ENCODE data around the gene SRGAP1.
"Not testable (repeated sequence)": the region's sequence is repeated elsewhere in the genome, so short reads cannot be mapped to it uniquely, and the experiment has no call there.

The SRGAP1 gene

DNA sequence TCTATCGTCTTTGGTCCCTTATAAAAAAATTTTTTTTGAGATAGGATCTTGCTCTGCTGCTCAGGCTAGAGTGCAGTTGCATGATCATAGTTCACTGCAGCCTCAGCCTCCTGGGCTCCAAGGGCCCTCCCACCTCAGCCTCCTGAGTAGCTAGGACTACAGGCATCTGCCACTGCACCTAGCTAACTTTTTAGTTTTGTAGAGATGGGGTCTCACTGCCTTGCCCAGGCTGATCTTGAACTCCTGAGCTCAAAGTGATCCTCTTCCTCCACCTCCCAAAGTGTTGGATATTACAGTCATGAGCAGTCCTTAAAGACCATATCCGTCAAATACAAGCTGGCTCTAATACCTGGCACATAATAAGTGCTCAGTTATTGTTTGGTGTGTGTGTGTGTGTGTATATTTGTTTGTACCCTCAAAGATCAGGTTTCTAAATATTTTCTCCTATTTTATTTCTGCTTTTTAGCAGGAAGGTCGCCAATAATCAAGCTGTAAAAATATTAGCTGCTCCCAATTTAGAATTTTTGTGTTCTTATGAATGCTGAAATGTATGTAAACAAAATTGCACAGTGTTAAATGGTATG lies 30.5 kb downstream of the SRGAP1 start:
- H3K4me3 ChIP-seq (ENCODE audit: control insufficient read depth, low read depth, low read length), result no peak overlapping the region
- DNase-seq (ENCODE audit: low read depth), result no peak
- TF ChIP-seq, protein P1, sequence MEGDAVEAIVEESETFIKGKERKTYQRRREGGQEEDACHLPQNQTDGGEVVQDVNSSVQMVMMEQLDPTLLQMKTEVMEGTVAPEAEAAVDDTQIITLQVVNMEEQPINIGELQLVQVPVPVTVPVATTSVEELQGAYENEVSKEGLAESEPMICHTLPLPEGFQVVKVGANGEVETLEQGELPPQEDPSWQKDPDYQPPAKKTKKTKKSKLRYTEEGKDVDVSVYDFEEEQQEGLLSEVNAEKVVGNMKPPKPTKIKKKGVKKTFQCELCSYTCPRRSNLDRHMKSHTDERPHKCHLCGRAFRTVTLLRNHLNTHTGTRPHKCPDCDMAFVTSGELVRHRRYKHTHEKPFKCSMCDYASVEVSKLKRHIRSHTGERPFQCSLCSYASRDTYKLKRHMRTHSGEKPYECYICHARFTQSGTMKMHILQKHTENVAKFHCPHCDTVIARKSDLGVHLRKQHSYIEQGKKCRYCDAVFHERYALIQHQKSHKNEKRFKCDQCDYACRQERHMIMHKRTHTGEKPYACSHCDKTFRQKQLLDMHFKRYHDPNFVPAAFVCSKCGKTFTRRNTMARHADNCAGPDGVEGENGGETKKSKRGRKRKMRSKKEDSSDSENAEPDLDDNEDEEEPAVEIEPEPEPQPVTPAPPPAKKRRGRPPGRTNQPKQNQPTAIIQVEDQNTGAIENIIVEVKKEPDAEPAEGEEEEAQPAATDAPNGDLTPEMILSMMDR (IDR thresholded peaks at IDR 0.05; ENCODE audit: control insufficient read depth, insufficient read depth, low read depth, low read length, missing control alignments), result no peak

DNA sequence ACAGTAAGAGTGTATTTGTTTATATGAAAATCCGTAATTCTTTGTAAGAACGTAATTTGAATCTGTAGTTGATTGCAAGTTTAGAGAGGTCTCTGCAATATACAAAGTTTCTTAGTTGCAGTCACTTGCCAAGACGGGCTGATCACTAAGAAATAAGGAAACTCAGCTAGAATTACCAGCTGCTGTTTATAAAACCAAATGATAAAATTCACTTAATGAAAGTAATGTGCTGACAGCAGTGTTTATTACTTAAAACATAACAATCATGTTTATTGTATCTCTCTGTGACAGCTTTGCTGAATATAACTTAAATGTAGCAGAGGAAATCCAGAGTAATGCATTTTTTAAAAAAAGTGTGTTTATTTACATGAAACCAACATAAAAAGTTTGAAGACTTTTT lies 31.2 kb downstream of the SRGAP1 start:
- DNase-seq (ENCODE audit: low read depth), result no peak
- TF ChIP-seq, protein P1 (IDR thresholded peaks at IDR 0.05; ENCODE audit: control insufficient read depth, insufficient read depth, low read depth, low read length, missing control alignments), result no peak
- no peak overlapping the region for H3K4me3 ChIP-seq (ENCODE audit: control insufficient read depth, low read depth, low read length)

DNA sequence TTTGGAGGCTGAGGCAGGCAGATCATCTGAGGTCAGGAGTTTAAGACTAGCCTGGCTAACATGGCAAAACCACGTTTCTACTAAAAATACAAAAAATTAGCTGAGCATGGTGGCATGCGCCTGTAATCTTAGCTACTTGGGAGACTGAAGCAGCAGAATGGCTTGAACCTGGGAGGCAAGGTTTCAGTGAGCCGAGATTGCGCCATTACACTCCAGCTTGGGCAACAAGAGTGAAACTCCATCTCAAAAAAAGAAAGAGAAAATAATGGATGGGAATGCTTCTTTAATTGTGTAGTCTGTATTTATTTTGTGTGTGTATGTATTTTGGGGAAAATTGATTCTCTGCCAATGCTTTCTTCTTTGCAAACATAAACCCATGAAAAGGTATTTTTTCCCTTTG lies 32.5 kb downstream of the SRGAP1 start:
- no peak for DNase-seq (ENCODE audit: low read depth)
- TF ChIP-seq, protein P1 (IDR thresholded peaks at IDR 0.05; ENCODE audit: control insufficient read depth, insufficient read depth, low read depth, low read length, missing control alignments), result no peak
- no peak overlapping the region for H3K4me3 ChIP-seq (ENCODE audit: control insufficient read depth, low read depth, low read length)

DNA sequence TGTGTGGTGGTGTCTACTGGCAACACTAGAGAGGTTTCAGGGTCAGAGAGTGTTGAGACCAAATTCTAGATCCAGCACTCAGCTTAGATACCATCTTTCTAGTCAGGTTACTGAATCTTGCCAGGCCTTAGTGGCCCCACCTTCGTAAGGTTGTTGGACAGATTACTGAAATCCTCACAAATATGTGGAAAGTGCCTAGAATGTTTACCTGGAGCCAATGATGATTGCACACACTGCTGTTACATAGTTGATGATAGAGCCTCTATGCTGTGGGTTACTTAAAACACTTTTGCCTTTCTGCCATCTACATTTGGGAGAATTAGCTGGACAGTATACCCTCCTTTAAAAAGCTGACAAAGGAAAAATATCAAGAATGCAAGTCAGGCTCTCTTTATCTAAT lies 33.2 kb downstream of the SRGAP1 start:
- no peak overlapping the region for H3K4me3 ChIP-seq (ENCODE audit: control insufficient read depth, low read depth, low read length)
- TF ChIP-seq, protein P1 (IDR thresholded peaks at IDR 0.05; ENCODE audit: control insufficient read depth, insufficient read depth, low read depth, low read length, missing control alignments), result no peak
- DNase-seq (ENCODE audit: low read depth), result no peak

DNA sequence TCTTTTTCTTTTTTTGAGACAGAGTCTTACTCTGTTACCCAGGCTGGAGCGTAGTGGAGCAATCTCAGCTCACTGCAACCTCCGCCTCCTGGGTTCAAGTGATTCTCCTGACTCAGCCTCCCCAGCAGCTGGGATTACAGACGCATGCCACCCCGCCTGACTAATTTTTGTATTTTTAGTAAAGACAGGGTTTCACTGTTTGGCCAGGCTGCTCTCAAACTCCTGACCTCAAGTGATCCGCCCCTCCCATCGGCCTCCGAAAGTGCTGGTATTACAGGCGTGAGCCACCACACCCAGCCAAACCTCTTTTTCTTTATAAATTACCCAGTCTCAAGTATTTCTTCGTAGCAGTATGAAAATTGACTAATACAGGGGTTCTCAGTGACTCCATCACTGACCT lies 35.7 kb downstream of the SRGAP1 start:
- H3K4me3 ChIP-seq (ENCODE audit: control insufficient read depth, low read depth, low read length); DNase-seq (ENCODE audit: low read depth): not testable (repeated sequence)

DNA sequence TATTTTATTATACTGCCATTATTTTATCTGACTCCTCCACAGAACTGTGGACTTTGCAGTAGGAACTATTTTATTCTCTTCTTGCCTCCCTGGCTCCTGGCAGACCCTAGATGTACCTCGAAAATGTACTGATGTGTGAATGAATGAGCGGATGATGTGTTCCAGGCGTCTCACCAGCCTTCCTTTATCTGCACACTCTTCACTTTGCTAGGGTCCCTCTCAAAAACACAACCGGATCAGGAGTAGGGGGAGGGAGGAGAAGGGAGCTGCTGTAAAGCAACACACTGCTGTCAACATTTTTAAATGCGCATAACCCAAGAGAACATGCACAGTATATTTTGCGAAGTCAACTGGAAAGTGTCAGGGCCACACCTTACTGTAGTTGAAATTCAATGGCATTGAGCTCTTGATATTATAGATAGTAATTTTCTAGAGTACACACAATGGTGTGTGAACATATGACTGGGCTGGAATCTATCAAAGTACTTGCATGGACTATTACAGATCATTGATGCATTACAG lies 36.3 kb downstream of the SRGAP1 start:
- TF ChIP-seq, protein P1 (IDR thresholded peaks at IDR 0.05; ENCODE audit: control insufficient read depth, insufficient read depth, low read depth, low read length, missing control alignments), result no peak
- no peak for DNase-seq (ENCODE audit: low read depth)
- no peak overlapping the region for H3K4me3 ChIP-seq (ENCODE audit: control insufficient read depth, low read depth, low read length)

DNA sequence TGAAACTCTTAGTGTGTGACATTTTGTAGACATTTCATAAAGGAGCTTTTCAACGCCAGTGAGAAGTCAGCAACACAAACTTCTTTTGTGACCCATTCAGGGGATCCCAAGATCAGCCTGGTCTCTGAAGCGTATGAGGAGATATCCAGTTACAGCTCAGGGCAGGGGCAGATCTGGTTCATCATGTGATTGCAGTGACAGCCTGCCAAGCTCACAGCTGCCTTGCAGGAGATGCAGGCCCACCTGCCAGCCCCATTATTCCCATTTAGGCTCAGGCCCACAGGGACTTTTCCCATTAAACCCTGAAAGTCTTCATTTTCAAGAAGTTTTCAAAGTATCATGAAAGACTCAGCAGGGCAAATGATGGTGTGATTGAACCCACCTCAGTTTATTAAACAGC lies 38.3 kb downstream of the SRGAP1 start:
- no peak for DNase-seq (ENCODE audit: low read depth)
- TF ChIP-seq, protein P1 (IDR thresholded peaks at IDR 0.05; ENCODE audit: control insufficient read depth, insufficient read depth, low read depth, low read length, missing control alignments), result no peak
- H3K4me3 ChIP-seq (ENCODE audit: control insufficient read depth, low read depth, low read length), result no peak overlapping the region
